Prostate gland (tissue), 2 donors: ENCODE data around the gene DMGDH. TPM values are rescaled to one million over a fixed set of nuclear protein-coding genes. Genes with fewer than 3 reads are reported as not detected.
A peak's percentile ranks its signal among the peaks of the same experiment; 100 is the strongest.

ENCODE experiments used
- DNase-seq: peaks from one replicate; pipeline ENCODE4 v3.0.0-alpha.2; 2019; ENCODE audit warnings: low spot score
- H3K27ac ChIP-seq, 2 donors: fragments of 200-600 bp; sonication (generic); 2 replicates each; pipeline ENCODE4 v1.5.1; 2017 to 2019
- H3K27me3 ChIP-seq: fragments of 200-600 bp; sonication (generic); replicated peaks from 2 replicates; pipeline ENCODE4 v1.5.1; 2019; ENCODE audit not compliant: insufficient read depth
- H3K36me3 ChIP-seq, 2 donors: fragments of 200-600 bp; sonication (generic); 1 replicate in 1 of 2; 2 replicates in 1 of 2; pipeline versions ENCODE4 v1.5.1 to v1.8.1; 2017 to 2019
- H3K4me1 ChIP-seq: fragments of 200-600 bp; sonication (generic); replicated peaks from 2 replicates; pipeline ENCODE4 v1.5.1; 2019
- H3K4me3 ChIP-seq, 2 donors: fragments of 200-600 bp; sonication (generic); 2 replicates each; pipeline ENCODE4 v1.5.1; 2017 to 2019
- H3K9me3 ChIP-seq: fragments of 200-600 bp; sonication (generic); 2 replicates; pipeline ENCODE4 v1.5.1; 2017
- POLR2A ChIP-seq: fragments of 450-650 bp; IDR thresholded peaks from one replicate; pipeline ENCODE4 v1.6.1; 2016; ENCODE audit warnings: antibody characterized with exemption, mild to moderate bottlenecking
- POLR2AphosphoS5 ChIP-seq: sonication (generic); formaldehyde crosslinking; IDR thresholded peaks from one replicate; pipeline ENCODE4 v1.6.1; 2017; ENCODE audit warnings: antibody characterized with exemption
- WGBS: methylation state at CpG from one replicate; pipeline ENCODE4 v1.1.5; 2018; 5-methylcytosine and 5-hydroxymethylcytosine counted together
- intact Hi-C: fragments of 100-400 bp; cut with DNase I; formaldehyde crosslinking; loops from one replicate; pipeline ENCODE4 v1.14.2; 2022
- total RNA-seq, 2 donors: library from RNA; depleted of rRNA; stranded (reverse); fragments of >200 nt; gene quantifications; one replicate each; pipeline ENCODE4 v1.1.0, GENCODE V29; 2016
- TF ChIP-seq, protein P1 (sequence below), 4 experiments: fragments of 200-600 bp in 2 of 4; fragments of 450-650 bp in 2 of 4; sonication (generic) in 2 of 4; IDR thresholded peaks; 1 replicate in 3 of 4; 2 replicates in 1 of 4; pipeline ENCODE4 v1.5.1; 2016 to 2019; ENCODE audit warnings: antibody characterized with exemption in 4 of 4, mild to moderate bottlenecking in 2 of 4, moderate library complexity in 2 of 4

DMGDH gene
- total RNA-seq: 1 to 10 TPM in 1 of 2 donors, under 1 TPM in 1; 0.77 to 9.9 TPM

DNA sequence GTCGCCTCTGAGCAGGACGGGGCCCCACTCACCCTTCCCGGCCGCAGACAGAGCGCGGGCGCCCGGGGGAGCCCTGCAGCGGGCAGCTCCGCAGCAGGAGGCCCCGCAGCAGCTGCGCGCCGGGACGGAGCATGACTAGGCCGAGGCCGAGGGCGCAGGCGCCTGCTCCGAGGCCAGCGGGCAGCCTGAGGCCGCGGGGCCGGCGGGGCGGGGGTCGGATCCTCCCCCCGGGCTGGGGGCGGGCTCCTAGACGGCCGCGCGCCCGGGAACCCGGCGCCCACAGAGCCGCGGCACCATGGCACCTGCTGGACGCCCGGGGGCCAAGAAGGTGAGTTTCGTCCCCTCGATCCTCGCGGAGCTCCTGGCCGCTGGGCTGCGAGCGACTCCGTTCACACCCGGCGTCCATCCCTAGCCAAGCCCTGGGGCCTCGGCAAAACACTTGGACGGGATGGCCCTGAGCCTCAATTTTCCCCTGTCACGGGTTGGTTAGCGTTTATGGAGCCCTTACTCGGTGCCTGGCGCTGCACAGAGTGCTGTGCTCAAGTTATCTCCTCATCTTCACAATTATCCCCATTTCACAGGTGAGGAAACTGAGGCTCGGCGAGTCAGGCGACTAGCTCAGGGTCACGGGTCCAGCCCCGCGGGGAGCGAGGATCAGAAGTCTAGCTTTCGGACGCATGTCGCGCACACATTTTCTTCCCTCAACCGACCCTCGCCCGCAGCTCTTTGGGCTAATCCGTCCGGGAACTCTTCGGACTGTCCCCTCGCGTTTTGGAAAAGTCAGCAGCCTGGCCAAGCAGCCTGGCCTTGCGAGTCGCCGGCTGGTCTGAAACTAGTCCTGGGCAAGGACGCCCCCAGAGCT, at the start of gene DMGDH, which contains the start of gene BHMT2:
TSS of gene DMGDH (minus strand) at position 187 of the 862 bp plus-strand sequence. CDS start at position 133, 54 bp downstream.
TSS of gene BHMT2 (plus strand) at position 280 of the 862 bp plus-strand sequence. CDS start at position 296, 16 bp downstream.
- Histone ChIP-seq H3K27ac (peak within 1 kb of the TSS in 1 of 2 donors; percentile 20), H3K4me1 (no peaks in the 10 kb centered on the region), H3K27me3 (no peaks in the 10 kb centered on the region), H3K4me3 (peak within 1 kb of the TSS; percentile 24 to 32), H3K36me3 (no peaks in the 10 kb centered on the region), H3K9me3 (no peaks in the 10 kb centered on the region)
- DNase-seq: no peak
- 33% methylated on average over 70 of the region's 79 CpGs for WGBS
- intact Hi-C loops: no loop called here
- no peak for TF ChIP-seq POLR2A
- TF ChIP-seq, protein P1, sequence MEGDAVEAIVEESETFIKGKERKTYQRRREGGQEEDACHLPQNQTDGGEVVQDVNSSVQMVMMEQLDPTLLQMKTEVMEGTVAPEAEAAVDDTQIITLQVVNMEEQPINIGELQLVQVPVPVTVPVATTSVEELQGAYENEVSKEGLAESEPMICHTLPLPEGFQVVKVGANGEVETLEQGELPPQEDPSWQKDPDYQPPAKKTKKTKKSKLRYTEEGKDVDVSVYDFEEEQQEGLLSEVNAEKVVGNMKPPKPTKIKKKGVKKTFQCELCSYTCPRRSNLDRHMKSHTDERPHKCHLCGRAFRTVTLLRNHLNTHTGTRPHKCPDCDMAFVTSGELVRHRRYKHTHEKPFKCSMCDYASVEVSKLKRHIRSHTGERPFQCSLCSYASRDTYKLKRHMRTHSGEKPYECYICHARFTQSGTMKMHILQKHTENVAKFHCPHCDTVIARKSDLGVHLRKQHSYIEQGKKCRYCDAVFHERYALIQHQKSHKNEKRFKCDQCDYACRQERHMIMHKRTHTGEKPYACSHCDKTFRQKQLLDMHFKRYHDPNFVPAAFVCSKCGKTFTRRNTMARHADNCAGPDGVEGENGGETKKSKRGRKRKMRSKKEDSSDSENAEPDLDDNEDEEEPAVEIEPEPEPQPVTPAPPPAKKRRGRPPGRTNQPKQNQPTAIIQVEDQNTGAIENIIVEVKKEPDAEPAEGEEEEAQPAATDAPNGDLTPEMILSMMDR (IDR thresholded peaks at IDR 0.05): no peak
- no peak for TF ChIP-seq POLR2AphosphoS5

DNA sequence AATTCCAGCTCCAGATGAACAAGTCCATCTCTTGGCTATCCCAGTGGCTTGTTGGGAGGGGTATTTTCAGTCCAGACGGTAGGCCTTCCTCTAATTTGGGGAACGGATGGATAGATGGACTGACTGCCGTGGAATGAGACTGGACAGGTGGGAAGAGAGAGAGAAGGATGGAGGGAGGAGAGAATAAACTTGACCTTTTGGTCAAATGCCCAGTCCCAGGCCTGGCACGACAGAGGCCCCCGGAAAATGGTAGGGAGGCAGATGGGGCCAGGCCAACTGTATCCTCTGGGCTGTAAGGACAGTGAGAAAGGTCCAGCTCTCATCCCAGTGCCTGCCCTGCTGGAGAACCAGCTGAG, 43.2 kb upstream of the DMGDH start:
- intact Hi-C loops: no loop called here

GRCh38 chr5:79111960-79112702, 42.7 kb upstream of the DMGDH start:
- H3K27me3 ChIP-seq: peaks cover 16% of the 10 kb centered on the region
- 12% methylated on average over 39 of the region's 39 CpGs for WGBS
- no peaks in the 10 kb centered on the region for H3K9me3 ChIP-seq
- no peak overlapping the region for H3K4me3 ChIP-seq
- H3K4me1 ChIP-seq: no peaks in the 10 kb centered on the region
- intact Hi-C loops: no loop called here
- no peak for DNase-seq
- TF ChIP-seq POLR2AphosphoS5 (no peak), POLR2A (no peak)
- TF ChIP-seq, protein P1 (IDR thresholded peaks at IDR 0.05): no peak
- no peak overlapping the region for H3K27ac ChIP-seq
- H3K36me3 ChIP-seq: no peaks in the 10 kb centered on the region

More for the DNA sequence above, 43.2 kb upstream of the DMGDH start:
- H3K4me3 ChIP-seq: no peak overlapping the region
- no peaks in the 10 kb centered on the region for H3K36me3 ChIP-seq
- WGBS: 90% methylated on average over 5 of the region's 5 CpGs
- peaks cover 16% of the 10 kb centered on the region for H3K27me3 ChIP-seq
- TF ChIP-seq POLR2AphosphoS5: no peak
- no peak for TF ChIP-seq POLR2A
- TF ChIP-seq, protein P1 (IDR thresholded peaks at IDR 0.05): no peak
- H3K9me3 ChIP-seq: no peaks in the 10 kb centered on the region
- no peak for DNase-seq
- no peaks in the 10 kb centered on the region for H3K4me1 ChIP-seq
- H3K27ac ChIP-seq: no peak overlapping the region

DNA sequence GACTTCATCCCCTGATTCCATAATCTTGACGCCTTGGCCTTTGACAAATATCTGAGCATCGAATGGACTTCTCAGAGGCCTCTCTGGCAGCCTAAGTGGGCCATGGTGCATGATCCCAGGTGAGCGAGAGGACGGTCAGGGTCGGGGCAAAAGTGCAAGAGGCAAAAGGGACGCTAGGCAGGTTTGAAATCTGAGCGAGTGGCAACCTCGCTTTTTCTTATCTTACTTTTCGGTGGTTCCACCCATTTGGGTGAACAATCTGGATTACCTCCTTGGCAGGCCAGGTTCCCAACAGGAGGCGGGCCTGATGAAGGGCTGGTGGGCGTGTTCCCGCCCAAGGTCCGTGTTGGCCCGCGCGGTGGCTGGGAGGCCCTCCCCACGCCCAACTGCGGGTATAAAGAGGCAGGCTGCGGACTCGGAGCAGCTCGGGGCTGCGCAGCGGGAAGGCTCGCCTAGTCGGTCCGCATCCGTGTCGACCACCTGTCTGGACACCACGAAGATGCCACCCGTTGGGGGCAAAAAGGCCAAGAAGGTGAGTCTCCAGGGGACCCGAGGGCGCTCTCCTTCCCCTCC, 42.0 kb upstream of the DMGDH start, which contains the start of gene BHMT:
TSS of gene BHMT (plus strand) at position 423 of the 573 bp plus-strand sequence. CDS start at position 500, 77 bp downstream.
- Histone ChIP-seq H3K36me3 (no peaks in the 10 kb centered on the region), H3K9me3 (no peaks in the 10 kb centered on the region), H3K4me3 (no peak within 1 kb of the TSS), H3K4me1 (no peaks in the 10 kb centered on the region), H3K27ac (no peak within 1 kb of the TSS), H3K27me3 (peaks cover 16% of the 10 kb centered on the region)
- TF ChIP-seq POLR2A (no peak), POLR2AphosphoS5 (no peak)
- TF ChIP-seq, protein P1 (IDR thresholded peaks at IDR 0.05): no peak
- DNase-seq: no peak
- 39% methylated on average over 28 of the region's 32 CpGs for WGBS
- intact Hi-C loops: no loop called here
